ENCODE measurements around the gene CAMKMT. TPM values are rescaled to one million over a fixed set of nuclear protein-coding genes. Genes with fewer than 3 reads are reported as not detected.

The CAMKMT gene
- total and polyA plus RNA-seq, 2 donors (not counting 1 experiment from before 2014, with no cell fraction given) = 6.2 to 23.3 TPM

DNA sequence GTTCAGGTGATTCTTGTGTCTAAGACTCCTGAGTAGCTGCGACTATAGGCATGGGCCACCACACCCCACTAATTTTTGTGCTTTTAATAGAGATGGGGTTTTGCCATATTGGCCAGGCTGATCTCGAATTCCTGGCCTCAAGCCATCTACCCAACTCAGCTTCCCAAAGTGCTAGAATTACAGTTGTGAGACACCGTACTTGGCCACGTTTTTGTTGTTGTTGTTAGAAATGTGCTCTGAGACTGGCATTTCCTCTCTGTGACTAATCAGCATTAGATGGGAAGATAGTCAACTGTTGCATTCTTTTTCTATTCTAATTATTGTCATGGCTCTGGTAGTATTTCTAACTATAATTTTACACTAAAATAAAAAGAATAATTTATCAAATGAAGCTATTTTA lies 191.7 kb downstream of the CAMKMT start:
- TF ChIP-seq CTCF (IDR thresholded peaks at IDR 0.05) = no peak
- TF ChIP-seq EZH2 (IDR thresholded peaks at IDR 0.05; ENCODE audit: borderline replicate concordance, insufficient read depth, low read depth, low read length, poor library complexity, severe bottlenecking) = no peak

DNA sequence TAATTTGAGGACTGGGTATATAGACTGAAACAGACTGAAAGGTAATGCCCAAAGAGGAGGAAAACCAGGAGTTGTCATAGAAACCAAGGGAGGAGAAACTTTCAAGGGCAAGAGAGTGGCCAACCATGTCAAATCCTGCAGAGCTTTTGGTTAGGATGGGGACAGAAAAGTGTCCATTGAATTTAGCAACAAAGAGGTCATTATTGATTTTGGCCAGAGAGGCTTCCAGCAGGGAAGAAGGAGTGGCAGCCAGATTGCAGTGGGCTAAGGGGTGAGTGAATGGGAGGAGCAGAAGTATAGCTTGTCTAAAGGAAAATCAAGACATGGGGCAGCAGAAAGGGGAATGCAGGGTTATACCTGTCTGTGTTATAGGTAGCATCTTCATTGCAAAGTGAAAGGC lies 194.0 kb downstream of the CAMKMT start:
- Mint-ChIP-seq H3K27me3 (no peaks in the 10 kb centered on the region), H3K27ac (no peak overlapping the region), H3K4me1 (no peaks in the 10 kb centered on the region), H3K4me3 (no peak overlapping the region), H3K9me3 (ENCODE audit: insufficient read depth) (no peaks in the 10 kb centered on the region)
- H3K27ac ChIP-seq (ENCODE audit: low read length in 2 of 2) = no peak overlapping the region
- no peaks in the 10 kb centered on the region for H3K79me2 ChIP-seq (ENCODE audit: control insufficient read depth, insufficient read depth, low read length)
- H3K36me3 ChIP-seq (replicated peaks in 1 of 2; ENCODE audit: control extremely low read depth in 1 of 2, control insufficient read depth in 1 of 2, extremely low read depth in 1 of 2, insufficient read depth in 2 of 2, low read length in 1 of 2) = no peaks in the 10 kb centered on the region
- H3K27me3 ChIP-seq (replicated peaks in 1 of 4; ENCODE audit: control extremely low read depth in 1 of 4, control insufficient read depth in 3 of 4, insufficient read depth in 4 of 4, low read length in 3 of 4) = no peaks in the 10 kb centered on the region
- ChIA-PET POLR2A (no interaction called here), CTCF (interaction anchor here (1.4 kb wide), 1 partner anchor 400 kb away, joined by 4 read pairs; no protein-coding TSS in a partner anchor)
- H3K4me2 ChIP-seq (replicated peaks; ENCODE audit: low read depth, low read length, poor library complexity, severe bottlenecking) = no peak overlapping the region
- DNase-seq = no peak
- no peak overlapping the region for H2AFZ ChIP-seq (ENCODE audit: insufficient read depth, low read depth, low read length, poor library complexity, severe bottlenecking)
- peaks cover 0 to 1% (median 0%) of the 10 kb centered on the region in 3 donors for H3K9me3 ChIP-seq (ENCODE audit: control extremely low read depth in 1 of 3, control insufficient read depth in 2 of 3, insufficient read depth in 1 of 3, low read length in 2 of 3)
- H4K20me1 ChIP-seq (ENCODE audit: control insufficient read depth, insufficient read depth, low read length, poor library complexity, severe bottlenecking) = no peaks in the 10 kb centered on the region
- H3K4me1 ChIP-seq (ENCODE audit: control insufficient read depth in 2 of 2, insufficient read depth in 2 of 2, low read length in 2 of 2) = peaks cover 0 to 5% of the 10 kb centered on the region in 2 donors
- no peak for ATAC-seq (ENCODE audit: low read depth)
- no peak overlapping the region for H3K9ac ChIP-seq (ENCODE audit: low read length)
- intact Hi-C loops (cut with micrococcal nuclease) = no loop called here
- TF ChIP-seq CTCF (IDR thresholded peaks at IDR 0.05) (no peak), EZH2 (IDR thresholded peaks at IDR 0.05; ENCODE audit: borderline replicate concordance, insufficient read depth, low read depth, low read length, poor library complexity, severe bottlenecking) (no peak)
- no peak overlapping the region for H3K4me3 ChIP-seq (ENCODE audit: control extremely low read depth in 1 of 5, extremely low read depth in 1 of 5, insufficient read depth in 1 of 5, low read depth in 2 of 5, low read length in 4 of 5)

More for the DNA sequence above, 191.7 kb downstream of the CAMKMT start:
- Histone ChIP-seq H3K27me3 (replicated peaks in 1 of 4; ENCODE audit: control extremely low read depth in 1 of 4, control insufficient read depth in 3 of 4, insufficient read depth in 4 of 4, low read length in 3 of 4) (no peaks in the 10 kb centered on the region), H3K9ac (ENCODE audit: low read length) (no peak overlapping the region), H3K4me3 (ENCODE audit: control extremely low read depth in 1 of 5, extremely low read depth in 1 of 5, insufficient read depth in 1 of 5, low read depth in 2 of 5, low read length in 4 of 5) (no peak overlapping the region), H3K36me3 (replicated peaks in 1 of 2; ENCODE audit: control extremely low read depth in 1 of 2, control insufficient read depth in 1 of 2, extremely low read depth in 1 of 2, insufficient read depth in 2 of 2, low read length in 1 of 2) (no peaks in the 10 kb centered on the region), H4K20me1 (ENCODE audit: control insufficient read depth, insufficient read depth, low read length, poor library complexity, severe bottlenecking) (no peaks in the 10 kb centered on the region), H3K4me1 (ENCODE audit: control insufficient read depth in 2 of 2, insufficient read depth in 2 of 2, low read length in 2 of 2) (no peaks in the 10 kb centered on the region), H3K79me2 (ENCODE audit: control insufficient read depth, insufficient read depth, low read length) (no peaks in the 10 kb centered on the region), H3K9me3 (ENCODE audit: control extremely low read depth in 1 of 3, control insufficient read depth in 2 of 3, insufficient read depth in 1 of 3, low read length in 2 of 3) (peaks cover 0 to 1% (median 0%) of the 10 kb centered on the region in 3 donors), H3K27ac (ENCODE audit: low read length in 2 of 2) (no peak overlapping the region), H2AFZ (ENCODE audit: insufficient read depth, low read depth, low read length, poor library complexity, severe bottlenecking) (no peak overlapping the region), H3K4me2 (replicated peaks; ENCODE audit: low read depth, low read length, poor library complexity, severe bottlenecking) (no peak overlapping the region)
- intact Hi-C loops (cut with micrococcal nuclease) = no loop called here
- no CpG with 5 or more reads among the region's 4 CpGs for WGBS (ENCODE audit: insufficient coverage)
- H3K4me1 Mint-ChIP-seq = no peaks in the 10 kb centered on the region
- DNase-seq = no peak
- CTCF ChIA-PET = no interaction called here
- H3K27me3 Mint-ChIP-seq = no peaks in the 10 kb centered on the region
- H3K4me3 Mint-ChIP-seq = no peak overlapping the region
- H3K9me3 Mint-ChIP-seq (ENCODE audit: insufficient read depth) = no peaks in the 10 kb centered on the region
- POLR2A ChIA-PET = no interaction called here
- no peak overlapping the region for H3K27ac Mint-ChIP-seq
- ATAC-seq (ENCODE audit: low read depth) = no peak

Data from B cell (primary cell).